SK-N-SH (cell line): ENCODE results near the gene PTPN23. TPM values are rescaled to one million over a fixed set of nuclear protein-coding genes. Genes with fewer than 3 reads are reported as not detected.

Experiments
- CTCF ChIA-PET: fragments of 300-600, 350-600 bp; formaldehyde crosslinking; extraction: SDS; loops from one replicate; lab custom pipeline; 2021; lab: Yijun Ruan, JAX
- POLR2A ChIA-PET: fragments of 350-600 bp; sonication (Branson Sonifier 250); formaldehyde crosslinking; extraction: SDS; loops from one replicate; lab custom pipeline; 2020; ENCODE audit warnings: antibody characterized with exemption, inconsistent platforms; lab: Yijun Ruan, JAX
- DNase-seq: peaks from one replicate; pipeline ENCODE4 v3.0.0; 2012
- H2AFZ ChIP-seq: fragments of 200-600 bp; sonication (generic); 2 replicates; pipeline ENCODE4 v1.8.1; 2016; ENCODE audit warnings: antibody characterized with exemption, mild to moderate bottlenecking, low read depth
- H3F3A ChIP-seq: fragments of 200-600 bp; sonication (generic); replicated peaks from 2 replicates; pipeline ENCODE3; 2016; ENCODE audit warnings: antibody characterized with exemption, mild to moderate bottlenecking; ENCODE audit not compliant: insufficient read depth
- H3K27ac ChIP-seq, 2 experiments: fragments of 200-500 bp in 1 of 2; fragments of 200-600 bp in 1 of 2; sonication (Bioruptor generic) in 1 of 2; sonication (generic), shearing (Covaris generic) in 1 of 2; 2 replicates each; pipeline versions ENCODE4 v1.5.1 to v1.6.1; 2014 to 2016; ENCODE audit warnings: low read depth in 2 of 2, inconsistent platforms in 1 of 2, low read length in 1 of 2, mild to moderate bottlenecking in 1 of 2, mixed read lengths in 1 of 2
- H3K27me3 ChIP-seq: fragments of 200-600 bp; sonication (generic), shearing (Covaris generic); 2 replicates; pipeline ENCODE4 v1.6.1; 2016; ENCODE audit warnings: mixed run types; ENCODE audit not compliant: insufficient read depth
- H3K36me3 ChIP-seq, 2 experiments: fragments of 200-500 bp in 1 of 2; fragments of 200-600 bp in 1 of 2; sonication (Bioruptor generic) in 1 of 2; sonication (generic) in 1 of 2; replicated peaks in 1 of 2; 2 replicates each; pipeline versions ENCODE3 to v1.5.1; 2014 to 2016; ENCODE audit warnings: low read length in 1 of 2, mild to moderate bottlenecking in 1 of 2; ENCODE audit not compliant: insufficient read depth in 2 of 2, control insufficient read depth in 1 of 2
- H3K4me1 ChIP-seq, 2 experiments: fragments of 200-500 bp in 1 of 2; fragments of 200-600 bp in 1 of 2; sonication (Bioruptor generic) in 1 of 2; sonication (generic), shearing (Covaris generic) in 1 of 2; 2 replicates each; pipeline versions ENCODE4 v1.5.1 to v1.6.1; 2014 to 2016; ENCODE audit warnings: low read depth in 1 of 2, low read length in 1 of 2, mixed run types in 1 of 2; ENCODE audit not compliant: insufficient read depth in 2 of 2, control insufficient read depth in 1 of 2
- H3K4me2 ChIP-seq: fragments of 200-600 bp; sonication (generic), shearing (Covaris generic); 2 replicates; pipeline ENCODE4 v1.6.1; 2017; ENCODE audit warnings: mixed run types
- H3K4me3 ChIP-seq, 2 experiments: fragments of 200-500 bp in 1 of 2; fragments of 200-600 bp in 1 of 2; sonication (Bioruptor generic) in 1 of 2; sonication (generic), shearing (Covaris generic) in 1 of 2; 2 replicates each; pipeline versions ENCODE4 v1.5.1 to v1.8.1; 2014 to 2016; ENCODE audit warnings: low read depth in 2 of 2, inconsistent platforms in 1 of 2, low read length in 1 of 2, mild to moderate bottlenecking in 1 of 2, mixed read lengths in 1 of 2, moderate library complexity in 1 of 2
- H3K79me2 ChIP-seq: fragments of 200-600 bp; sonication (generic); 2 replicates; pipeline ENCODE4 v1.8.1; 2017; ENCODE audit warnings: mild to moderate bottlenecking; ENCODE audit not compliant: insufficient read depth
- H3K9ac ChIP-seq: fragments of 200-600 bp; sonication (generic); 2 replicates; pipeline ENCODE4 v1.6.1; 2017; ENCODE audit warnings: mixed run types
- H3K9me2 ChIP-seq: fragments of 200-600 bp; sonication (generic); 2 replicates; pipeline ENCODE4 v1.6.1; 2017; ENCODE audit warnings: mixed run types
- H3K9me3 ChIP-seq: fragments of 200-600 bp; sonication (generic); 2 replicates; pipeline ENCODE4 v1.6.1; 2017; ENCODE audit warnings: mixed run types, mild to moderate bottlenecking, moderate library complexity
- H4K20me1 ChIP-seq: fragments of 200-600 bp; sonication (generic); 2 replicates; pipeline ENCODE4 v1.6.1; 2017; ENCODE audit warnings: mild to moderate bottlenecking, mixed run types; ENCODE audit not compliant: insufficient read depth
- EP300 ChIP-seq, 2 experiments: IDR thresholded peaks; 2 replicates each; pipeline versions ENCODE4 v1.4.0 to v1.6.1; 2012; ENCODE audit warnings: borderline replicate concordance in 1 of 2, low read depth in 1 of 2, low read length in 1 of 2
- FOXM1 ChIP-seq: IDR thresholded peaks from 2 replicates; pipeline ENCODE4 v1.4.0; 2012; ENCODE audit warnings: low read depth, mild to moderate bottlenecking
- RXRA ChIP-seq: IDR thresholded peaks from 2 replicates; pipeline ENCODE4 v1.4.0; 2012; ENCODE audit warnings: low read depth, mild to moderate bottlenecking, borderline replicate concordance
- SMC3 ChIP-seq: IDR thresholded peaks from 2 replicates; pipeline ENCODE4 v1.6.1; 2012; ENCODE audit warnings: low read depth, low read length, improper control_type of control experiment
- WGBS: methylation state at CpG from one replicate; pipeline ENCODE4 v1.1.6; 2017; ENCODE audit warnings: low lambda C conversion rate; 5-methylcytosine and 5-hydroxymethylcytosine counted together
- polyA plus RNA-seq, 3 experiments: library from polyadenylated mRNA; depleted of rRNA; stranded (reverse); fragments of >200 nt; gene quantifications; 2 replicates each; pipeline ENCODE4 v1.2.3, GENCODE V29; 2012
- TF ChIP-seq, protein P1 (sequence below): fragments of 150-350 bp; IDR thresholded peaks from 2 replicates; pipeline ENCODE4 v1.6.1; 2017; ENCODE audit warnings: antibody characterized with exemption, low read length, low read depth, borderline replicate concordance
- TF ChIP-seq, protein P2 (sequence below): IDR thresholded peaks from 2 replicates; pipeline ENCODE4; 2012
- TF ChIP-seq, protein P3 (sequence below): IDR thresholded peaks from 2 replicates; pipeline ENCODE4 v1.4.0; 2012; ENCODE audit warnings: low read depth, borderline replicate concordance
- TF ChIP-seq, protein P4 (sequence below): IDR thresholded peaks from 2 replicates; pipeline ENCODE4 v1.6.1; 2012; ENCODE audit warnings: mild to moderate bottlenecking, low read depth, low read length, moderate library complexity

PTPN23 gene
- polyA plus RNA-seq, 1 of the 3 experiments (the other 2 are of a cell fraction): 10.9 TPM

DNA sequence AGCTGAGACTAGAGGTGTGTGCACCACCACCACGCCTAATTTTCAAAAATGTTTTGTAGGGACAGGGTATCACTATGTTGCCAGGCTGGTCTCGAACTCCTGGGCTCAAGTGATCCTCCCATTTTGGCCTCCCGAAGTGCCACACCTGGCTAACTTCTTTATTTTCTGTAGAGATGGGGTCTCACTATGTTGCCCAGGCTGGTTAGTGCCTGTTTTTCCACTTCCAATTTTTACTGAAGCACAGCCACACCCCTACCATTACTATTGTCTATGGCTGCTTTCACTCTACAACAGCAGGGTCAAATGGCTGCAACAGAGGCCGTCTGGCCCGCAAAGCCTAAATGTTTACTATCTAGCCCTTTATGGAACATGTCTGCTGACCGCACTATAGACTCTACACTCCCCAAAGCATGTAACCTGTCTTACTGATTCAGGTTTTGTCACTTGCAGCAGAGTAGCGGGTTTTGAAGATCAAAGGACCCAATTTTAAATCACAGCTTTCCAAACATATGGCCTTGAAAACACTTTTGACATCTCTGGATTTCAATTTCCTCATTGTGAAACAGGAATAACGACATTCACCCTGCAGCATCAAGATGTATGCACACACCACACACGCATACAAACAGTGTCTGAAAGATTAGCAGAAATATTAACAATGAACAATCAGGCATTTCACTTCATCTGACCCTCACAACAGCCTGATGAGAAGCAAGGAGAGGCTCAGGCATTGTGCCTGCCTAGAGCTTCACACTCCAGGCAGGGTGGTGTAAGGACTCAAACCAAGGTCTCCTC, 48.9 kb downstream of the PTPN23 start:
- TF ChIP-seq, protein P1, sequence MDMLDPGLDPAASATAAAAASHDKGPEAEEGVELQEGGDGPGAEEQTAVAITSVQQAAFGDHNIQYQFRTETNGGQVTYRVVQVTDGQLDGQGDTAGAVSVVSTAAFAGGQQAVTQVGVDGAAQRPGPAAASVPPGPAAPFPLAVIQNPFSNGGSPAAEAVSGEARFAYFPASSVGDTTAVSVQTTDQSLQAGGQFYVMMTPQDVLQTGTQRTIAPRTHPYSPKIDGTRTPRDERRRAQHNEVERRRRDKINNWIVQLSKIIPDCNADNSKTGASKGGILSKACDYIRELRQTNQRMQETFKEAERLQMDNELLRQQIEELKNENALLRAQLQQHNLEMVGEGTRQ: no peak
- TF ChIP-seq, protein P2, sequence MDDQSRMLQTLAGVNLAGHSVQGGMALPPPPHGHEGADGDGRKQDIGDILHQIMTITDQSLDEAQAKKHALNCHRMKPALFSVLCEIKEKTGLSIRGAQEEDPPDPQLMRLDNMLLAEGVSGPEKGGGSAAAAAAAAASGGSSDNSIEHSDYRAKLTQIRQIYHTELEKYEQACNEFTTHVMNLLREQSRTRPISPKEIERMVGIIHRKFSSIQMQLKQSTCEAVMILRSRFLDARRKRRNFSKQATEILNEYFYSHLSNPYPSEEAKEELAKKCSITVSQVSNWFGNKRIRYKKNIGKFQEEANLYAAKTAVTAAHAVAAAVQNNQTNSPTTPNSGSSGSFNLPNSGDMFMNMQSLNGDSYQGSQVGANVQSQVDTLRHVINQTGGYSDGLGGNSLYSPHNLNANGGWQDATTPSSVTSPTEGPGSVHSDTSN: no peak
- TF ChIP-seq RXRA: no peak
- TF ChIP-seq EP300 (IDR thresholded peaks at IDR 0.05; ENCODE audit: borderline replicate concordance in 1 of 2, low read depth in 1 of 2, low read length in 1 of 2): no peak
- TF ChIP-seq FOXM1: no peak
- TF ChIP-seq, protein P3, sequence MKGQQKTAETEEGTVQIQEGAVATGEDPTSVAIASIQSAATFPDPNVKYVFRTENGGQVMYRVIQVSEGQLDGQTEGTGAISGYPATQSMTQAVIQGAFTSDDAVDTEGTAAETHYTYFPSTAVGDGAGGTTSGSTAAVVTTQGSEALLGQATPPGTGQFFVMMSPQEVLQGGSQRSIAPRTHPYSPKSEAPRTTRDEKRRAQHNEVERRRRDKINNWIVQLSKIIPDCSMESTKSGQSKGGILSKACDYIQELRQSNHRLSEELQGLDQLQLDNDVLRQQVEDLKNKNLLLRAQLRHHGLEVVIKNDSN: no peak
- TF ChIP-seq SMC3: no peak
- TF ChIP-seq, protein P4, sequence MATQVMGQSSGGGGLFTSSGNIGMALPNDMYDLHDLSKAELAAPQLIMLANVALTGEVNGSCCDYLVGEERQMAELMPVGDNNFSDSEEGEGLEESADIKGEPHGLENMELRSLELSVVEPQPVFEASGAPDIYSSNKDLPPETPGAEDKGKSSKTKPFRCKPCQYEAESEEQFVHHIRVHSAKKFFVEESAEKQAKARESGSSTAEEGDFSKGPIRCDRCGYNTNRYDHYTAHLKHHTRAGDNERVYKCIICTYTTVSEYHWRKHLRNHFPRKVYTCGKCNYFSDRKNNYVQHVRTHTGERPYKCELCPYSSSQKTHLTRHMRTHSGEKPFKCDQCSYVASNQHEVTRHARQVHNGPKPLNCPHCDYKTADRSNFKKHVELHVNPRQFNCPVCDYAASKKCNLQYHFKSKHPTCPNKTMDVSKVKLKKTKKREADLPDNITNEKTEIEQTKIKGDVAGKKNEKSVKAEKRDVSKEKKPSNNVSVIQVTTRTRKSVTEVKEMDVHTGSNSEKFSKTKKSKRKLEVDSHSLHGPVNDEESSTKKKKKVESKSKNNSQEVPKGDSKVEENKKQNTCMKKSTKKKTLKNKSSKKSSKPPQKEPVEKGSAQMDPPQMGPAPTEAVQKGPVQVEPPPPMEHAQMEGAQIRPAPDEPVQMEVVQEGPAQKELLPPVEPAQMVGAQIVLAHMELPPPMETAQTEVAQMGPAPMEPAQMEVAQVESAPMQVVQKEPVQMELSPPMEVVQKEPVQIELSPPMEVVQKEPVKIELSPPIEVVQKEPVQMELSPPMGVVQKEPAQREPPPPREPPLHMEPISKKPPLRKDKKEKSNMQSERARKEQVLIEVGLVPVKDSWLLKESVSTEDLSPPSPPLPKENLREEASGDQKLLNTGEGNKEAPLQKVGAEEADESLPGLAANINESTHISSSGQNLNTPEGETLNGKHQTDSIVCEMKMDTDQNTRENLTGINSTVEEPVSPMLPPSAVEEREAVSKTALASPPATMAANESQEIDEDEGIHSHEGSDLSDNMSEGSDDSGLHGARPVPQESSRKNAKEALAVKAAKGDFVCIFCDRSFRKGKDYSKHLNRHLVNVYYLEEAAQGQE: no peak
- Histone ChIP-seq H3K79me2 (no peaks in the 10 kb centered on the region), H3K9me2 (no peaks in the 10 kb centered on the region), H2AFZ (no peak overlapping the region), H3K9me3 (no peaks in the 10 kb centered on the region), H4K20me1 (no peaks in the 10 kb centered on the region), H3F3A (no peaks in the 10 kb centered on the region), H3K4me1 (no peaks in the 10 kb centered on the region), H3K4me2 (no peak overlapping the region), H3K27me3 (no peaks in the 10 kb centered on the region), H3K36me3 (peaks cover 18 to 45% of the 10 kb centered on the region in 2 experiments), H3K9ac (no peak overlapping the region), H3K27ac (no peak overlapping the region), H3K4me3 (no peak overlapping the region)
- DNase-seq: no peak
- CTCF ChIA-PET: interaction anchor here (0.6 to 3.0 kb wide), 2 partner anchors 9 to 12 kb away, joined by 3 to 16 read pairs; no protein-coding TSS in a partner anchor
- WGBS: 95% methylated on average over 9 of the region's 9 CpGs
- POLR2A ChIA-PET: no interaction called here
